Nucleus accumbens (tissue), 56 donors: ENCODE measurements around the gene SCTR.

Experiments
- DNase-seq, 56 donors: peaks; one replicate each; lab custom pipeline; 2025; lab: John Stamatoyannopoulos, UW

Gene SCTR

GRCh38 chr2:119489232-119489952 lies 34.9 kb downstream of the SCTR start:
- no peak for DNase-seq

- DNase-seq, result no peak
Observed at GRCh38 chr2:119488245-119489214, 35.8 kb downstream of the SCTR start.

DNA sequence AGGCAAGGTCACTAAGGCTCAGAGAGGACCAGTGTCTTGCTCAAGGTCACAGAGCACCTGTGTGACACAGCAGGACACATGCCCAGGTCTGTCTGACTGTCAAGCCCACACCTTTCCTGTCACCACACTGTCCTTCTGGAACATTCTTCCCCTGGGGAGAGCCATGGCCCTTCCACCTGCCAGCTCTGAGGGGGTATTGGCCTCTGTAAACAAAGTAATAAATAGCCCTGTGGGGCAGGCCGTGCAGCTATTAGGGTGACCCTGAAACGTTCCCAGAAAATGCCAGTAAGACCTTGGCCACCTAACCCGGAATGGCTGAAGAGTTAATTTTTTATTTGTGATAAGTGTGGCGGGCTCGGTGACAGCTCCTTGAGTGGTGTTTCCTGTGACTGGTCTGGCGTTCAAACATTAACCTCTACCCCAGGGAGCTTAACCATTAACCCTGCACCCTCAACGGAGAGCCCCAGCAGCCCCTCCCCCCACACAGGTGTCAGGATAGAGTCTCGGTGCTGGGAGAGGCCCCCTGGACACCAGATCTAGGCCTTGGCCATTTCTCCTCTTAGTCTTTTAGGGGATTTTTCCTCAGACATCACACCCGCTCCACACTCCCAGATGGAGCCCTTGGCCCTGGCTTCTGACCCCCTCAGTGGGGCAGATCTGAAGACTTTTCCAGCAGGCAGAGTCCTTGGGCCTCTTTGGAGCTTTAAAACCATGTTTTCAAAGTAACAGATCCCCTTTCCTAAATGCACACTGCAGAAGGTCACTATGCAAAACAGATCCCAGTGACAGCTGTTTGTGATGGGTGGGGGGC lies 36.6 kb downstream of the SCTR start:
- no peak for DNase-seq

DNA sequence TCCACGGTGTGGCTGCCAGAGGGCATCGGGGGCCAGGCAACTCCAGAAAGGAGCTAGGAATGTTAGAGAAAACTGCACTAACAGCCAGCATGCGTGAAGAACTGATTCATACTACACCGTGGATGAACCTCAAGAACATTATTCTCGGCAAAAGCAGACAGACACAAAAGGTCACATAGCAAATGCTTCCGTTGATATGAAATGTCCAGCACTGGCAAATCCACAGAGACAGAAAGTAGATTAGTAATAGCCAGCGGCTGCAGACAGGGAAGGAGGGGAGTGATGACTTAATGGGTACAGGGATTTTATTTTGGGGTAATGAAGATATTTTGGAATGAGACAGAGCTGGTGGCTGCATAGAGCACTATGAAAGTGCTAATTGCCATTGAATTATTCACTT lies 37.4 kb downstream of the SCTR start:
- DNase-seq, result no peak

- no peak for DNase-seq
Observed at GRCh38 chr2:119486196-119486827, 38.0 kb downstream of the SCTR start.

DNA sequence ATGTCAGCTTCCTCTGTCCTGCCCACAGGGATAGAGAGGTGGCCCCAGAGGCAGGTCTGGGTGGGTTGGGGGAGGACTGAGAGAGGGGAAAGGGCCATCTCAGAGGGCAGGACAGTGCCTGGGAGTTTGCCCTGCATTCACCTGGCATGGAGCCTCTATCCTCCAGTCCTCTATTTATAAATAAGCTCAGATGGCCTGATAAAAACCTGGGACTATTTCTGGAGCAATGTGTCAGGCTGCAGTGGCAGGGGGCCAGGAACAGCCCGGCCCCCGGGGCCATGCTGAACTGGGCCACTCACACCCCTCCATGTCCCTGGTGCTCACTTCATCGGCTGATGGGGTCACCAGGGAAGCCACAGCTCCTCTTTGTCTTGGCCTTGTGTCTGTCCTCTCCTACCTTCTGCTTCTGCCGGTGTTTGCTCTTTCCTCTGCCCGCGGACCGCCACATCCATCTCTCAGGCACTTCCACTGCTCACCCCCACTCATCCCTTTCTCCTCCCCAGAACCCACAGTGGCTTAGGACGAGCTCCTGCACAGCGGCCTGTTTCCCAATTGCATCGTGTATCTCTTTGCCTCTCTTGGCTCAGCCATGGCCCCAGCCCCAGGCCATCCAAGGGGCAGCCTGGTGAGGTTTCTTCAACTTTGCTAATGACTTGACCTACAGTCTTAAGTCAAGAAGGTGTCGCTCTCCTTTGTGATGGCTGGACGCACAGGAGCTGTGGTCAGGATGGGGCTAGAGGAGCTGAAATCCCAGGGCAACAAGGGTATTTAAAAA lies 38.8 kb downstream of the SCTR start:
- no peak for DNase-seq

GRCh38 chr2:119484834-119485233 lies 39.4 kb downstream of the SCTR start:
- DNase-seq, result no peak

- no peak for DNase-seq
Observed at GRCh38 chr2:119483896-119484718, 40.2 kb downstream of the SCTR start.

DNA sequence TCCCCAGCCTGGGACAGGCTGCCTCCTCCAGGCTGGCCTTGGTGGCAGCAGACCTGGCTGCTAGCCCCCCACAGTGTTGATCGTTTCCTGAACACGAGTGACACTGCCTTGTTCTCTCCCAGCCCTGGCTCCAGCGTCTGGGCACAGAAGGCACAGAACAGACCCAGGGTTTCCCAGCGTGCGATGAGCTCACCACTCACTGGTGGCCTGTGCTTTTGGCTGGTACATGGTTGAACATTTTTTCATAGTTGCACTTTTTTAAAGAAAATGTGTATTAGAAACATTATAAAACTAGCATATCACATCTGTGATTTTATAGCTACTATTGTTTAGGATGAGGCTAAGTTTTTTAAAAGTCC lies 40.9 kb downstream of the SCTR start:
- no peak for DNase-seq

DNA sequence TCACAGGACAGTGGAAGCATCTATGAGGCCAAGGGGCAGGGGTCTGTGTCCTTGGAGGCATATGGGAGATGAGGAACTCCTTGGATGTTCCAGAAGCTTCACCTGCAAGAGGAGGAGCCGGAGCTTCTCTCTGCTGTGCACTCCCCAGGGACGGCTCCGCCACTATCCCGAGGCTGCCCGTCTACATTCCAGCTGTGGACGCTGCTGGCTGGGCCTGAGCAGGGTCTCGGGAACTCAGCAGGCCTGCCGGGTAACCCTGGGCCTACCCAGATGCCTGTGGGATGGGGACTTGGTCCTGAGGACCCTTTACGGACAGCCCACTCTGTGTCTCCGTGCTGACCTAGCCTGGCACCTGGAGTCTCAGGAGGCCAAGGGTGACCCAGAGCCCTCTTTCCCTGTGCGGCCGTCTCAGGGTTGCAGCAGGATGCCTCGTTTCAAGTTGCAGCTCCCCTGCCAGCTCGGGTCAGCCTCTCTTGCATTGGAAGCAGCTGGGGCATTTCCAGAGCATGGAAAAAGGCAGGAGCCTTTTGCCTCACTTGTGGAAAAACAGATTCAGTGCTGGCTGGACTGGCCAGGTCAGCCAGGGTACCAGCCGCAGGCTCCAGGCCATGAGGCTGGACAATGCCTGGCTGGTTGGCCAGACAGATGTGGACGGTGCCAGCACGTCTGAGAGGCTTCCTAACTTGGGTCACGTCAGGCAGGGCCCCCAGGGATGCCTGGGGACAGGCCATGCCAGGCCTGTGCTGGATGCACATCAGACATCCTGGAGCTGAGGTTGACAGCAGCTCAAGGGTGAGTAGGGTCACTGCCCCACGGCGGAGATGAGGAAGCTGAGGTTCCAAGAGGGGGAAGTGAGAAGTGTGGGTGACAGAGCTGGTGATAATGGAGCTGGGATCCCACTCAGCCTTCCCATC lies 41.5 kb downstream of the SCTR start:
- no peak for DNase-seq

GRCh38 chr2:119481501-119482455 lies 42.5 kb downstream of the SCTR start:
- DNase-seq, result no peak

DNA sequence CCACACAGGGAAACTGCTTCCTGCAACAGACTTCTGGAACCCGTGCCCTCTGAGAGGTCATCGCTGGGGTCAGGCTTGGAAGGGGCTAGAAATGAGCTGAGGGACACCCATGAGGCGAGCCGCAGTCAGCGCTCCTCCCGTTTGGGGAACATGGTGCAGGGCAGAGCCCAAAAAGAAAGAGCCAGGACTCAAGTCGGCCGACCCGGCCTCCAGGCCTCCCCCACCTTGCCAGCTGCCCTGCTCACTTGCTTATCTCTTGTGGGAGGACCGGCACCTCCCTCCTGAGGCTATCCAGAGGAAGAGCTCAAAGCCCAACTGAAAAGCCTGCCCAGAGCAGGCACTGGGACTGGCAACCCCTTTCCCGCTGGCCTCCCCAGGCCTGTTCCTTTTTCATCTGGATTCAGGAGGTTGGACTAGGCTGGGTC lies 43.6 kb downstream of the SCTR start:
- no peak for DNase-seq

DNA sequence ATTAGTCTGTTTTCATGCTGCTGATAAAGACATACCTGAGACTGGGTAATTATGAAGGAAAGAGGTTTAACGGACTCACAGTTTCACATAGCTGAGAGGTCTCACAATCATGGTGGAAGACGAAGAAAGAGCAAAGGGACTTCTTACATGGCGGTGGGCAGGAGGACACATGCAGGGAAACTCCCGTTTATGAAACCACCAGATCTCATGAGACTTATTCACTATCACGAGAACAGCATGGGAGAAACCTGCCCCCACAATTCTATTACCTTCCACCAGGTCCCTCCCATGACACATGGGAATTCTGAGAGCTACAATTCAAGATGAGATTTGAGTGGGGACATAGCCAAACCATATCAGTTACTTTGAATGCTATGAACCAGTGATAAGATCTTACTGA lies 44.1 kb downstream of the SCTR start:
- DNase-seq, result no peak

GRCh38 chr2:119478978-119479295 lies 45.3 kb downstream of the SCTR start:
- DNase-seq, result no peak

- DNase-seq, result no peak
Observed at GRCh38 chr2:119478188-119478977, 45.9 kb downstream of the SCTR start.

- DNase-seq, result no peak
Observed at GRCh38 chr2:119477113-119477505, 47.2 kb downstream of the SCTR start.
